HCT116 (cell line): ENCODE data around the gene ZBTB20. TPM values are rescaled to one million over a fixed set of nuclear protein-coding genes. Genes with fewer than 3 reads are reported as not detected.

Source experiments
- ATAC-seq: fragments of 200-7000 bp; cut with Tn5 transposase; 2 replicates; pipeline ENCODE4 v1.9.1; 2020; ENCODE audit warnings: mild to moderate bottlenecking, moderate library complexity
- BruUV-seq: library from RNA; stranded (reverse); fragments of 400-500 nt; replicated peaks from 2 replicates; lab custom pipeline; 2021; lab: Mats Ljungman, UMichigan
- CTCF ChIA-PET: fragments of 300-600 bp; sonication (Branson Sonifier 250); formaldehyde crosslinking; loops from one replicate; lab custom pipeline; 2021; ENCODE audit warnings: antibody characterized with exemption; lab: Charles Lee
- POLR2A ChIA-PET: fragments of 300-600, 350-600 bp; sonication (Branson Sonifier 250); formaldehyde crosslinking; loops from one replicate; lab custom pipeline; 2021; ENCODE audit warnings: antibody characterized with exemption; lab: Charles Lee
- RAD21 ChIA-PET, 2 experiments: fragments of 300-600 bp; sonication (Branson Sonifier 250); formaldehyde crosslinking; loops; one replicate each; lab custom pipeline; 2023; ENCODE audit warnings: low total read pairs in 2 of 2; ENCODE audit not compliant: uncharacterized antibody in 2 of 2, unreplicated experiment in 2 of 2, low non-redundant PET in 1 of 2; lab: Charles Lee
- DNase-seq: peaks from one replicate; pipeline ENCODE4 v3.0.0-alpha.2; 2010; ENCODE audit warnings: low read depth, low spot score
- H2AFZ ChIP-seq: fragments of 200-600 bp; shearing (Covaris generic), sonication (generic); 2 replicates; pipeline ENCODE4 v1.6.1; 2017; ENCODE audit warnings: low read depth, mixed run types, mixed read lengths, antibody characterized with exemption, low read length; ENCODE audit not compliant: poor library complexity, severe bottlenecking
- H3K27ac ChIP-seq: 2 replicates; pipeline ENCODE4 v1.5.1; 2012; ENCODE audit warnings: low read depth, low read length
- H3K27me3 ChIP-seq: fragments of 200-600 bp; sonication (generic); 2 replicates; pipeline ENCODE4 v1.6.1; 2016; ENCODE audit warnings: mixed run types, low read length, mixed read lengths; ENCODE audit not compliant: insufficient read depth
- H3K36me3 ChIP-seq, 2 experiments: fragments of 200-500 bp in 1 of 2; fragments of 200-600 bp in 1 of 2; sonication (Bioruptor generic) in 1 of 2; sonication (generic) in 1 of 2; 2 replicates each; pipeline versions ENCODE4 v1.5.1 to v1.6.1; 2014 to 2016; ENCODE audit warnings: low read length in 2 of 2, inconsistent platforms in 1 of 2, mixed read lengths in 1 of 2, mixed run types in 1 of 2; ENCODE audit not compliant: insufficient read depth in 2 of 2, control insufficient read depth in 1 of 2
- H3K4me1 ChIP-seq, 2 experiments: fragments of 200-600 bp in 1 of 2; sonication (generic) in 1 of 2; 2 replicates each; pipeline versions ENCODE4 v1.5.1 to v1.6.1; 2012 to 2017; ENCODE audit warnings: low read length in 2 of 2, inconsistent platforms in 1 of 2, mild to moderate bottlenecking in 1 of 2, mixed read lengths in 1 of 2, mixed run types in 1 of 2, moderate library complexity in 1 of 2; ENCODE audit not compliant: insufficient read depth in 2 of 2, control insufficient read depth in 1 of 2
- H3K4me2 ChIP-seq: fragments of 200-600 bp; sonication (generic); 2 replicates; pipeline ENCODE4 v1.6.1; 2017; ENCODE audit warnings: mixed run types, low read length, mixed read lengths
- H3K4me3 ChIP-seq, 2 experiments: fragments of 200-600 bp in 1 of 2; sonication (generic) in 1 of 2; replicated peaks in 1 of 2; 2 replicates each; pipeline ENCODE4 v1.5.1; 2011 to 2016; ENCODE audit warnings: low read length in 2 of 2, control low read depth in 1 of 2, low read depth in 1 of 2, mild to moderate bottlenecking in 1 of 2, mixed read lengths in 1 of 2, mixed run types in 1 of 2
- H3K79me2 ChIP-seq: fragments of 200-600 bp; sonication (generic); 2 replicates; pipeline ENCODE4 v1.6.1; 2017; ENCODE audit warnings: mild to moderate bottlenecking, mixed run types, low read length, moderate library complexity, mixed read lengths; ENCODE audit not compliant: insufficient read depth
- H3K9ac ChIP-seq: fragments of 200-600 bp; sonication (generic); 2 replicates; pipeline ENCODE4 v1.6.1; 2016; ENCODE audit warnings: low read length, mixed read lengths
- H3K9me2 ChIP-seq: fragments of 200-600 bp; sonication (generic), shearing (Covaris generic); 2 replicates; pipeline ENCODE4 v1.6.1; 2017; ENCODE audit warnings: mixed run types, mild to moderate bottlenecking, moderate library complexity; ENCODE audit not compliant: insufficient read depth
- H3K9me3 ChIP-seq, 2 experiments: fragments of 200-500 bp in 1 of 2; fragments of 200-600 bp in 1 of 2; sonication (Bioruptor generic) in 1 of 2; sonication (generic) in 1 of 2; 2 replicates each; pipeline ENCODE4 v1.6.1; 2014 to 2017; ENCODE audit warnings: low read length in 2 of 2, mixed read lengths in 2 of 2, inconsistent platforms in 1 of 2, low read depth in 1 of 2, mild to moderate bottlenecking in 1 of 2, mixed run types in 1 of 2, moderate library complexity in 1 of 2; ENCODE audit not compliant: control insufficient read depth in 1 of 2, insufficient read depth in 1 of 2
- H4K20me1 ChIP-seq: fragments of 200-600 bp; sonication (generic), shearing (Covaris generic); 2 replicates; pipeline ENCODE4 v1.6.1; 2017; ENCODE audit warnings: mixed run types, mild to moderate bottlenecking, moderate library complexity; ENCODE audit not compliant: insufficient read depth
- CBX3 ChIP-seq: IDR thresholded peaks from 2 replicates; pipeline ENCODE4 v1.6.1; 2012; ENCODE audit warnings: low read depth
- CEBPB ChIP-seq: IDR thresholded peaks from 2 replicates; pipeline ENCODE4 v1.6.1; 2012; ENCODE audit warnings: low read depth
- CTCF ChIP-seq, 3 experiments: fragments of 200-600 bp in 1 of 3; sonication (generic) in 1 of 3; IDR thresholded peaks in 2 of 3; conservative IDR thresholded peaks in 1 of 3; 2 replicates each; pipeline ENCODE4 v1.5.1; 2012 to 2017; ENCODE audit warnings: low read depth in 2 of 3, low read length in 2 of 3, antibody characterized with exemption in 1 of 3, borderline replicate concordance in 1 of 3, control low read depth in 1 of 3, mild to moderate bottlenecking in 1 of 3, mixed read lengths in 1 of 3, mixed run types in 1 of 3, moderate library complexity in 1 of 3; ENCODE audit not compliant: insufficient read depth in 1 of 3
- EGR1 ChIP-seq: IDR thresholded peaks from 2 replicates; pipeline ENCODE4 v1.6.1; 2012; ENCODE audit warnings: low read depth
- ELF1 ChIP-seq: IDR thresholded peaks from 2 replicates; pipeline ENCODE4 v1.6.1; 2012; ENCODE audit warnings: low read depth, borderline replicate concordance
- EZH2 ChIP-seq: fragments of 200-600 bp; sonication (generic); IDR thresholded peaks from 2 replicates; pipeline ENCODE4 v1.6.1; 2017; ENCODE audit warnings: antibody characterized with exemption, mixed run types
- EZH2phosphoT487 ChIP-seq: fragments of 200-600 bp; IDR thresholded peaks from 2 replicates; pipeline ENCODE4 v1.6.1; 2018; ENCODE audit warnings: antibody characterized with exemption, borderline replicate concordance
- MAX ChIP-seq: IDR thresholded peaks from 2 replicates; pipeline ENCODE4 v1.6.1; 2012
- POLR2A ChIP-seq: IDR thresholded peaks from 2 replicates; pipeline ENCODE4 v1.7.0; 2011; ENCODE audit warnings: borderline replicate concordance; ENCODE audit not compliant: insufficient read depth, insufficient read length; ENCODE audit errors: extremely low read depth
- POLR2AphosphoS5 ChIP-seq: IDR thresholded peaks from 2 replicates; pipeline ENCODE4 v1.6.1; 2011; ENCODE audit warnings: mild to moderate bottlenecking, low read depth, low read length, moderate library complexity
- RAD21 ChIP-seq: IDR thresholded peaks from 2 replicates; pipeline ENCODE4 v1.6.1; 2012; ENCODE audit warnings: low read depth, mild to moderate bottlenecking
- REST ChIP-seq: IDR thresholded peaks from 2 replicates; pipeline ENCODE4 v1.6.1; 2012; ENCODE audit warnings: low read depth
- SP1 ChIP-seq: IDR thresholded peaks from 2 replicates; pipeline ENCODE4 v1.6.1; 2012; ENCODE audit warnings: low read depth
- SRF ChIP-seq: IDR thresholded peaks from 2 replicates; pipeline ENCODE4 v1.6.1; 2012; ENCODE audit warnings: low read depth
- TCF7L2 ChIP-seq: IDR thresholded peaks from 2 replicates; pipeline ENCODE4 v1.7.0; 2011; ENCODE audit warnings: borderline replicate concordance, inconsistent platforms; ENCODE audit not compliant: insufficient read depth, insufficient read length; ENCODE audit errors: extremely low read depth
- YY1 ChIP-seq: IDR thresholded peaks from 2 replicates; pipeline ENCODE4 v1.6.1; 2011; ENCODE audit warnings: low read length, low read depth, moderate library complexity, mild to moderate bottlenecking; ENCODE audit not compliant: insufficient replicate concordance; ENCODE audit errors: extremely low read depth
- ZBTB33 ChIP-seq: IDR thresholded peaks from 2 replicates; pipeline ENCODE4 v1.6.1; 2011; ENCODE audit warnings: mild to moderate bottlenecking, low read length, moderate library complexity; ENCODE audit not compliant: insufficient replicate concordance; ENCODE audit errors: extremely low read depth
- intact Hi-C: fragments of 100-400 bp; cut with micrococcal nuclease; formaldehyde crosslinking; loops from 2 replicates; pipeline ENCODE4 v1.10.0; 2022
- total RNA-seq: library from RNA; stranded (reverse); gene quantifications from one replicate; pipeline ENCODE4 v1.2.1, GENCODE V29; 2021; ENCODE audit not compliant: unreplicated experiment

ZBTB20 gene
- total RNA-seq, 1 experiment from 2014 or later: 42.1 TPM

- no peak for TF ChIP-seq CTCF (IDR thresholded peaks at IDR 0.05 in 2 of 3, conservative IDR thresholded peaks at IDR 0.05 in 1 of 3; ENCODE audit: borderline replicate concordance in 1 of 3, insufficient read depth in 1 of 3, low read depth in 2 of 3, low read length in 2 of 3)
- TF ChIP-seq, all 23 proteins: peak for 0
Observed at GRCh38 chr3:114554731-114555130, 592.4 kb downstream of the ZBTB20 start (continued).

GRCh38 chr3:114553949-114554593 lies 593.0 kb downstream of the ZBTB20 start:
- H3K27ac ChIP-seq: peak overlapping the region; percentile 87
- no peaks in the 10 kb centered on the region for H3K36me3 ChIP-seq
- H3K9ac ChIP-seq: peak overlapping the region; percentile 9
- DNase-seq (no peak), ATAC-seq (no peak)
- CTCF ChIA-PET: no interaction called here
- intact Hi-C loops: loop anchor here (5.0 kb wide), 1 partner anchor 93 kb away; no protein-coding TSS in a partner anchor
- H3K4me3 ChIP-seq: no peak overlapping the region
- no TSS peak for BruUV-seq
- no peaks in the 10 kb centered on the region for H3K9me2 ChIP-seq
- H3K4me2 ChIP-seq: peak overlapping the region; percentile 61
- H3K27me3 ChIP-seq: no peaks in the 10 kb centered on the region
- RAD21 ChIA-PET: no interaction called here
- peaks cover 89 to 90% of the 10 kb centered on the region in 2 experiments for H3K4me1 ChIP-seq
- no peaks in the 10 kb centered on the region for H3K9me3 ChIP-seq
- H2AFZ ChIP-seq: no peak overlapping the region
- no peaks in the 10 kb centered on the region for H4K20me1 ChIP-seq
- peaks cover 79% of the 10 kb centered on the region for H3K79me2 ChIP-seq
- POLR2A ChIA-PET: no interaction called here
- TF ChIP-seq EZH2phosphoT487 (no peak), REST (no peak), TCF7L2 (no peak), RAD21 (no peak), POLR2A (no peak), MAX (peak; percentile 25; the same call in 1 of the 2 replicates), ELF1 (no peak), EGR1 (no peak), SRF (no peak), POLR2AphosphoS5 (no peak), CBX3 (0 out of 2 replicates have a peak, but pooled peaks have one; percentile 10), CEBPB (no peak; the same call in 1 of the 2 replicates), ZBTB33 (no peak), EZH2 (no peak), SP1 (peak; percentile 37; the same call in 1 of the 2 replicates), YY1 (no peak)
